C4-2B (cell line): ENCODE results near the gene RBM26.

Experiments
- H3K27ac ChIP-seq: fragments of 450-650 bp; 2 replicates; pipeline ENCODE4 v1.5.1; 2017
- ZFX ChIP-seq: fragments of 450-650 bp; IDR thresholded peaks from 2 replicates; pipeline ENCODE4 v1.6.1; 2017
- TF ChIP-seq, protein P1 (sequence below): fragments of 450-650 bp; conservative IDR thresholded peaks from 2 replicates; pipeline ENCODE4 v1.5.1; 2017; ENCODE audit warnings: mild to moderate bottlenecking

The RBM26 gene

DNA sequence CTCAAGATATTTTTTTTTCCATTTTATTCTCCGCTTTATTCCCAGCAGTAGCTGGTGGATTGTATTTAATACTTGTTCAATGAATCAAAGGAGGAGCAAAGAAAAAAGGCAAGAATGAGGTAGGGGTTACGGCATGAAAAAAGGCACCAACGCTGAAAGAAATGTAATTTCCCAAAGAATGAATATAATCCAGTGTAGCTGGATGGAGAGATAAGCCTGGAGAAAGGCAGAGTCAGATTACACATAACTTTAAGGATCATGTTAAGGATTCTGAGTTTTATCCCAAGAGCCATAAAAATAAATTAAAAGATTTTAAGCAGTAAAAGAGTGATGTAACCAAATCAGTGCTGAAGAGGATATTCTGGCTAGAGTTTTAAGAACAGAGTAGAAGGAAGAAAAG lies 67.7 kb downstream of the RBM26 start:
- TF ChIP-seq ZFX = no peak
- TF ChIP-seq, protein P1, sequence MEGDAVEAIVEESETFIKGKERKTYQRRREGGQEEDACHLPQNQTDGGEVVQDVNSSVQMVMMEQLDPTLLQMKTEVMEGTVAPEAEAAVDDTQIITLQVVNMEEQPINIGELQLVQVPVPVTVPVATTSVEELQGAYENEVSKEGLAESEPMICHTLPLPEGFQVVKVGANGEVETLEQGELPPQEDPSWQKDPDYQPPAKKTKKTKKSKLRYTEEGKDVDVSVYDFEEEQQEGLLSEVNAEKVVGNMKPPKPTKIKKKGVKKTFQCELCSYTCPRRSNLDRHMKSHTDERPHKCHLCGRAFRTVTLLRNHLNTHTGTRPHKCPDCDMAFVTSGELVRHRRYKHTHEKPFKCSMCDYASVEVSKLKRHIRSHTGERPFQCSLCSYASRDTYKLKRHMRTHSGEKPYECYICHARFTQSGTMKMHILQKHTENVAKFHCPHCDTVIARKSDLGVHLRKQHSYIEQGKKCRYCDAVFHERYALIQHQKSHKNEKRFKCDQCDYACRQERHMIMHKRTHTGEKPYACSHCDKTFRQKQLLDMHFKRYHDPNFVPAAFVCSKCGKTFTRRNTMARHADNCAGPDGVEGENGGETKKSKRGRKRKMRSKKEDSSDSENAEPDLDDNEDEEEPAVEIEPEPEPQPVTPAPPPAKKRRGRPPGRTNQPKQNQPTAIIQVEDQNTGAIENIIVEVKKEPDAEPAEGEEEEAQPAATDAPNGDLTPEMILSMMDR = no peak
- H3K27ac ChIP-seq = no peak overlapping the region

DNA sequence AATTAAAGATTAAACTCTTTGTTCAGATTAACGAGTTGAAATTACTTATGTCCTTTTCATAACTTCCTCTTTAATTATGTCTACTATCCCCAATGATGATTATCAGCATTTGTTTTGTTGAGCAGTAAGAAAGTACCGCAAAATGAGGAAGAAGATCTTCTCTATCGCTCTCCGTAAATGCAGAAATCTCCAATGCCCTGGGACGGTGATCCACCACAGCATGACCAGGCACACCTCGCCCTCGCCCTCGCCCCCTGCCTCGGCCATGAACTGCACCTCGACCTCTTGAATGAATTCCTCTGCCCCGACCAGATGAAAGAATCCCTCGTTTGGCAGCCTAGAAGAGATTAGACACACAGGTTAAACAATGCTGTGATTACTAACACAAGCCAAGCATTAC lies 69.1 kb downstream of the RBM26 start:
- TF ChIP-seq ZFX = no peak
- TF ChIP-seq, protein P1 = no peak
- no peak overlapping the region for H3K27ac ChIP-seq

DNA sequence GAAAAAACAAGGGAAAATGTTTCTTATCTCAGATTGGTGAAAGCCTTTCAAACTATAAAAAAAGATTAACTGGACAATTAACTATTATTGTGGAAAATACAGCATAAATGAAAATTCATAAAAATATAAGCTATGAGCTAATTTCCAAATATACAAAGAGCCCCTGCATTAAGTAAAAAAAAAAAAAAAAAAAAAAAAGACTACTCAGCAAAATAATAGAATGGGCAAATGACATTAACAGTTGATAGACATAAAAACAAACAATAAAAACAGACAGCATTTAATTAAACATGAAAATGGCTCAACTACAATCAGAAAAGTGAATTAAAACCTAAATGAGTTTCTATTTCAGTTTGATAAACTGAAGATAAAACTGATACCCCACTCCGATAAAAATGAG lies 77.5 kb downstream of the RBM26 start:
- no peak overlapping the region for H3K27ac ChIP-seq
- no peak for TF ChIP-seq ZFX
- TF ChIP-seq, protein P1 = no peak

DNA sequence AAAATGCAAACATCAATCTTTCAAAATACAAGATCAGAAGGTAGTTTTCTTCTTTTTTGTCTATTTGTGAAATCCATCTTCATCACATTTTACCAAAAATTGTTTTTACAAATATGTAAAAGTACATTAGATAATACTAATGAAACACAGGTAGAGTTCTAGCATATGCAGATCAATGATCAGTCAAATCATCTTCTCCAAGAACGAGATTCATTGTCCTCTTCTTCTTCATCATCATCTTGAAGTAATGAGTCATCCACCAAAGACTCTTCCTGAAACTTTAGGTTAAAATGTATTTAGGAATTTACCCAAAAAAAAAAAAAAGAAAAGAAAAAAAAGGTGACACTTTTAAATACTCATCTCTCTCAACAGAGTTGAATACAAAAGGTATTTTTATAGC lies 85.6 kb downstream of the RBM26 start:
- H3K27ac ChIP-seq = no peak overlapping the region
- TF ChIP-seq, protein P1 = no peak
- TF ChIP-seq ZFX = no peak

DNA sequence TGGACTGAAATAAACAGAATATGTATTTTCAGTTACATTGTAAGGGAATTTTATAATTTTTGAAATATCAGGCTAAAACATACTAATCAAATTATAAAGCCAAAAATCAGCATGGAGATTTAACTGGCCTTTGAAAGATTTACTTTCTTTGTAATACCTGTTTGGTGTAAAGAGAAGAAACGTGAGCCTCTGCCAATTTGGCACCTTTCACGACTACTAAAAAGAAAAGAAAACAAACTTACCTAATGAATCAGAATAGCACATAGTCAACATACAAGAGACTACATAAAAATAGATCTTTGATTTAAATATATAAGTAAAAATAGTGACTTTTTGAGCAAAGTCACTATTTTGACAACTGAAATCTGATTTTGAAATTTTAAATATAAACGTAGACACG lies 87.4 kb downstream of the RBM26 start:
- no peak for TF ChIP-seq ZFX
- TF ChIP-seq, protein P1 = no peak

DNA sequence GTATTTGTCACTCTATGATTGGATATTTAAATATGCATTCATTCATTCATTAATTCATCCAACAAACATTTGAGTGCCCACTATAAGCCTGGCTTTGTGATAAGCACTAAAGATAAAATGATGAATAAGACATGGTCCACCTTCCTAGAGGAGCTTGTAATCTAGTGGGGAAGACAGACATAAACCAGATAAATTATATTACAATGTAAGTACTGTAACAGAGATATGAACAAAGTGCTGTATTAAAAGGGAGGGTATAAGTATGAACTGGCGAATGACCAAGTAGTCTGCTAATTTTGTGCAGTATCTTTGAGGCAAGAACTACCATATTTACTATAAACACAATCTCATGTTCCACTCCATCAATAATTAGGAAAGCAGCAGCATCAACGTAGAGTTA lies 88.2 kb downstream of the RBM26 start:
- no peak overlapping the region for H3K27ac ChIP-seq
- TF ChIP-seq ZFX = no peak
- TF ChIP-seq, protein P1 = no peak

More for the DNA sequence above, 87.4 kb downstream of the RBM26 start:
- no peak overlapping the region for H3K27ac ChIP-seq

DNA sequence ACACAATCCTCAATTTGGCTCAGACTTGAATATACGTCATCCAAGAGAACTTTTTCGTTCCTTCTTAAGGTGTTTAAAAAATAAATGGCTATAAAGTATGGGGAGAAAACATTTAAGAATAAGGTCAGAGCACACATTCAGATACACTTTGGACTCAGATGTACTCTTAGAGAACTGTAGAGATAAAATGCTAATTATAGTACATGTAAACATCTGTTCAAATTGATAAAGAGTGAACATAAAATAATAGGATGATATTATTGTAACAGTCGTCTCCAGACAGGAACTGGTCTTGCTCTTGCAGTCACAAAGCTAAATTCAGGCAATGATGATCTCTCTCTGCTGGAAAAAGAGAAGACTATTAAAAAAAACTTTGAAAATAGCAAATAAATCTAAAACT lies 91.4 kb downstream of the RBM26 start:
- no peak overlapping the region for H3K27ac ChIP-seq
- TF ChIP-seq, protein P1 = no peak
- no peak for TF ChIP-seq ZFX
